Hepatocyte (in vitro differentiated cells): Measurements from ENCODE around the gene DPEP1.

ENCODE experiments used
- EZH2 ChIP-seq: fragments of 200-600 bp; sonication (generic); IDR thresholded peaks from 2 replicates; pipeline ENCODE4 v1.6.1; 2016; ENCODE audit warnings: antibody characterized with exemption, mild to moderate bottlenecking, borderline replicate concordance
- EZH2phosphoT487 ChIP-seq: fragments of 200-600 bp; sonication (generic); IDR thresholded peaks from one replicate; pipeline ENCODE4 v1.6.1; 2018; ENCODE audit warnings: antibody characterized with exemption, mild to moderate bottlenecking, low read depth, moderate library complexity; ENCODE audit not compliant: unreplicated experiment, severe bottlenecking
- TF ChIP-seq, protein P1 (sequence below): fragments of 200-600 bp; sonication (generic); IDR thresholded peaks from 2 replicates; pipeline ENCODE4 v1.5.1; 2016; ENCODE audit warnings: antibody characterized with exemption, mild to moderate bottlenecking; ENCODE audit not compliant: poor library complexity

GRCh38 chr16:89565506-89566372, 47.7 kb upstream of the DPEP1 start:
- TF ChIP-seq, protein P1, sequence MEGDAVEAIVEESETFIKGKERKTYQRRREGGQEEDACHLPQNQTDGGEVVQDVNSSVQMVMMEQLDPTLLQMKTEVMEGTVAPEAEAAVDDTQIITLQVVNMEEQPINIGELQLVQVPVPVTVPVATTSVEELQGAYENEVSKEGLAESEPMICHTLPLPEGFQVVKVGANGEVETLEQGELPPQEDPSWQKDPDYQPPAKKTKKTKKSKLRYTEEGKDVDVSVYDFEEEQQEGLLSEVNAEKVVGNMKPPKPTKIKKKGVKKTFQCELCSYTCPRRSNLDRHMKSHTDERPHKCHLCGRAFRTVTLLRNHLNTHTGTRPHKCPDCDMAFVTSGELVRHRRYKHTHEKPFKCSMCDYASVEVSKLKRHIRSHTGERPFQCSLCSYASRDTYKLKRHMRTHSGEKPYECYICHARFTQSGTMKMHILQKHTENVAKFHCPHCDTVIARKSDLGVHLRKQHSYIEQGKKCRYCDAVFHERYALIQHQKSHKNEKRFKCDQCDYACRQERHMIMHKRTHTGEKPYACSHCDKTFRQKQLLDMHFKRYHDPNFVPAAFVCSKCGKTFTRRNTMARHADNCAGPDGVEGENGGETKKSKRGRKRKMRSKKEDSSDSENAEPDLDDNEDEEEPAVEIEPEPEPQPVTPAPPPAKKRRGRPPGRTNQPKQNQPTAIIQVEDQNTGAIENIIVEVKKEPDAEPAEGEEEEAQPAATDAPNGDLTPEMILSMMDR = peak; percentile 60
- TF ChIP-seq EZH2 (no peak), EZH2phosphoT487 (no peak)
